HCT116 (cell line): Measurements from ENCODE around the gene SYCE3. TPM values are rescaled to one million over a fixed set of nuclear protein-coding genes. Genes with fewer than 3 reads are reported as not detected.

Experiments
- ATAC-seq: fragments of 200-7000 bp; cut with Tn5 transposase; 2 replicates; pipeline ENCODE4 v1.9.1; 2020; ENCODE audit warnings: mild to moderate bottlenecking, moderate library complexity
- BruUV-seq: library from RNA; stranded (reverse); fragments of 400-500 nt; replicated peaks from 2 replicates; lab custom pipeline; 2021; lab: Mats Ljungman, UMichigan
- CTCF ChIA-PET: fragments of 300-600 bp; sonication (Branson Sonifier 250); formaldehyde crosslinking; loops from one replicate; lab custom pipeline; 2021; ENCODE audit warnings: antibody characterized with exemption; lab: Charles Lee
- POLR2A ChIA-PET: fragments of 300-600, 350-600 bp; sonication (Branson Sonifier 250); formaldehyde crosslinking; loops from one replicate; lab custom pipeline; 2021; ENCODE audit warnings: antibody characterized with exemption; lab: Charles Lee
- RAD21 ChIA-PET, 2 experiments: fragments of 300-600 bp; sonication (Branson Sonifier 250); formaldehyde crosslinking; loops; one replicate each; lab custom pipeline; 2023; ENCODE audit warnings: low total read pairs in 2 of 2; ENCODE audit not compliant: uncharacterized antibody in 2 of 2, unreplicated experiment in 2 of 2, low non-redundant PET in 1 of 2; lab: Charles Lee
- DNase-seq: peaks from one replicate; pipeline ENCODE4 v3.0.0-alpha.2; 2010; ENCODE audit warnings: low read depth, low spot score
- H2AFZ ChIP-seq: fragments of 200-600 bp; shearing (Covaris generic), sonication (generic); 2 replicates; pipeline ENCODE4 v1.6.1; 2017; ENCODE audit warnings: low read depth, mixed run types, mixed read lengths, antibody characterized with exemption, low read length; ENCODE audit not compliant: poor library complexity, severe bottlenecking
- H3K27ac ChIP-seq: 2 replicates; pipeline ENCODE4 v1.5.1; 2012; ENCODE audit warnings: low read depth, low read length
- H3K27me3 ChIP-seq: fragments of 200-600 bp; sonication (generic); 2 replicates; pipeline ENCODE4 v1.6.1; 2016; ENCODE audit warnings: mixed run types, low read length, mixed read lengths; ENCODE audit not compliant: insufficient read depth
- H3K36me3 ChIP-seq, 2 experiments: fragments of 200-500 bp in 1 of 2; fragments of 200-600 bp in 1 of 2; sonication (Bioruptor generic) in 1 of 2; sonication (generic) in 1 of 2; 2 replicates each; pipeline versions ENCODE4 v1.5.1 to v1.6.1; 2014 to 2016; ENCODE audit warnings: low read length in 2 of 2, inconsistent platforms in 1 of 2, mixed read lengths in 1 of 2, mixed run types in 1 of 2; ENCODE audit not compliant: insufficient read depth in 2 of 2, control insufficient read depth in 1 of 2
- H3K4me1 ChIP-seq, 2 experiments: fragments of 200-600 bp in 1 of 2; sonication (generic) in 1 of 2; 2 replicates each; pipeline versions ENCODE4 v1.5.1 to v1.6.1; 2012 to 2017; ENCODE audit warnings: low read length in 2 of 2, inconsistent platforms in 1 of 2, mild to moderate bottlenecking in 1 of 2, mixed read lengths in 1 of 2, mixed run types in 1 of 2, moderate library complexity in 1 of 2; ENCODE audit not compliant: insufficient read depth in 2 of 2, control insufficient read depth in 1 of 2
- H3K4me2 ChIP-seq: fragments of 200-600 bp; sonication (generic); 2 replicates; pipeline ENCODE4 v1.6.1; 2017; ENCODE audit warnings: mixed run types, low read length, mixed read lengths
- H3K4me3 ChIP-seq, 2 experiments: fragments of 200-600 bp in 1 of 2; sonication (generic) in 1 of 2; replicated peaks in 1 of 2; 2 replicates each; pipeline ENCODE4 v1.5.1; 2011 to 2016; ENCODE audit warnings: low read length in 2 of 2, control low read depth in 1 of 2, low read depth in 1 of 2, mild to moderate bottlenecking in 1 of 2, mixed read lengths in 1 of 2, mixed run types in 1 of 2
- H3K79me2 ChIP-seq: fragments of 200-600 bp; sonication (generic); 2 replicates; pipeline ENCODE4 v1.6.1; 2017; ENCODE audit warnings: mild to moderate bottlenecking, mixed run types, low read length, moderate library complexity, mixed read lengths; ENCODE audit not compliant: insufficient read depth
- H3K9ac ChIP-seq: fragments of 200-600 bp; sonication (generic); 2 replicates; pipeline ENCODE4 v1.6.1; 2016; ENCODE audit warnings: low read length, mixed read lengths
- H3K9me2 ChIP-seq: fragments of 200-600 bp; sonication (generic), shearing (Covaris generic); 2 replicates; pipeline ENCODE4 v1.6.1; 2017; ENCODE audit warnings: mixed run types, mild to moderate bottlenecking, moderate library complexity; ENCODE audit not compliant: insufficient read depth
- H3K9me3 ChIP-seq, 2 experiments: fragments of 200-500 bp in 1 of 2; fragments of 200-600 bp in 1 of 2; sonication (Bioruptor generic) in 1 of 2; sonication (generic) in 1 of 2; 2 replicates each; pipeline ENCODE4 v1.6.1; 2014 to 2017; ENCODE audit warnings: low read length in 2 of 2, mixed read lengths in 2 of 2, inconsistent platforms in 1 of 2, low read depth in 1 of 2, mild to moderate bottlenecking in 1 of 2, mixed run types in 1 of 2, moderate library complexity in 1 of 2; ENCODE audit not compliant: control insufficient read depth in 1 of 2, insufficient read depth in 1 of 2
- H4K20me1 ChIP-seq: fragments of 200-600 bp; sonication (generic), shearing (Covaris generic); 2 replicates; pipeline ENCODE4 v1.6.1; 2017; ENCODE audit warnings: mixed run types, mild to moderate bottlenecking, moderate library complexity; ENCODE audit not compliant: insufficient read depth
- EGR1 ChIP-seq: IDR thresholded peaks from 2 replicates; pipeline ENCODE4 v1.6.1; 2012; ENCODE audit warnings: low read depth
- ELF1 ChIP-seq: IDR thresholded peaks from 2 replicates; pipeline ENCODE4 v1.6.1; 2012; ENCODE audit warnings: low read depth, borderline replicate concordance
- EZH2phosphoT487 ChIP-seq: fragments of 200-600 bp; IDR thresholded peaks from 2 replicates; pipeline ENCODE4 v1.6.1; 2018; ENCODE audit warnings: antibody characterized with exemption, borderline replicate concordance
- POLR2A ChIP-seq: IDR thresholded peaks from 2 replicates; pipeline ENCODE4 v1.7.0; 2011; ENCODE audit warnings: borderline replicate concordance; ENCODE audit not compliant: insufficient read depth, insufficient read length; ENCODE audit errors: extremely low read depth
- POLR2AphosphoS5 ChIP-seq: IDR thresholded peaks from 2 replicates; pipeline ENCODE4 v1.6.1; 2011; ENCODE audit warnings: mild to moderate bottlenecking, low read depth, low read length, moderate library complexity
- RAD21 ChIP-seq: IDR thresholded peaks from 2 replicates; pipeline ENCODE4 v1.6.1; 2012; ENCODE audit warnings: low read depth, mild to moderate bottlenecking
- SP1 ChIP-seq: IDR thresholded peaks from 2 replicates; pipeline ENCODE4 v1.6.1; 2012; ENCODE audit warnings: low read depth
- YY1 ChIP-seq: IDR thresholded peaks from 2 replicates; pipeline ENCODE4 v1.6.1; 2011; ENCODE audit warnings: low read length, low read depth, moderate library complexity, mild to moderate bottlenecking; ENCODE audit not compliant: insufficient replicate concordance; ENCODE audit errors: extremely low read depth
- ZBTB33 ChIP-seq: IDR thresholded peaks from 2 replicates; pipeline ENCODE4 v1.6.1; 2011; ENCODE audit warnings: mild to moderate bottlenecking, low read length, moderate library complexity; ENCODE audit not compliant: insufficient replicate concordance; ENCODE audit errors: extremely low read depth
- intact Hi-C: fragments of 100-400 bp; cut with micrococcal nuclease; formaldehyde crosslinking; loops from 2 replicates; pipeline ENCODE4 v1.10.0; 2022
- total RNA-seq: library from RNA; stranded (reverse); gene quantifications from one replicate; pipeline ENCODE4 v1.2.1, GENCODE V29; 2021; ENCODE audit not compliant: unreplicated experiment

The SYCE3 gene
- total RNA-seq, 1 experiment from 2014 or later, result not detected

DNA sequence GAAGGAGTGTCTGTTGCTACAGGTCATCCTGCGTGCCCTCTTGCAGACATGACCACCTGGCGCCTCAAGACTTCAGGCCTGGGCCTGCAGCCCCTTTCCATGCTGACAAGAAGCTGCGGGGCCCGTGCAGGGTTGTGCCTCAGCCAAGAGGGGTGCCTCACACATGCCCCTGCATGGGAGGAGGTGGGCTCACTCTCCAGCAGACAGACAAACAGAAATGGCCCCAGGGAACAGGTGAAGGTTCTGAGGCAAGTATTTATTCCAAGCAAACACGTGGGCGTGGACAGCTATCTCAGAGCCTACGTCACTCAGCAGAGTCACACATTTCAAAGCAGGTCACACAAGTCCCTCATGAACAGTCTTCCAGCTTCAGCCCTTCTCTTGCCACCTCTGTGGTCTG, 5.9 kb upstream of the SYCE3 start (continued):
- TF ChIP-seq EZH2phosphoT487, result no peak
- TF ChIP-seq RAD21, result no peak

DNA sequence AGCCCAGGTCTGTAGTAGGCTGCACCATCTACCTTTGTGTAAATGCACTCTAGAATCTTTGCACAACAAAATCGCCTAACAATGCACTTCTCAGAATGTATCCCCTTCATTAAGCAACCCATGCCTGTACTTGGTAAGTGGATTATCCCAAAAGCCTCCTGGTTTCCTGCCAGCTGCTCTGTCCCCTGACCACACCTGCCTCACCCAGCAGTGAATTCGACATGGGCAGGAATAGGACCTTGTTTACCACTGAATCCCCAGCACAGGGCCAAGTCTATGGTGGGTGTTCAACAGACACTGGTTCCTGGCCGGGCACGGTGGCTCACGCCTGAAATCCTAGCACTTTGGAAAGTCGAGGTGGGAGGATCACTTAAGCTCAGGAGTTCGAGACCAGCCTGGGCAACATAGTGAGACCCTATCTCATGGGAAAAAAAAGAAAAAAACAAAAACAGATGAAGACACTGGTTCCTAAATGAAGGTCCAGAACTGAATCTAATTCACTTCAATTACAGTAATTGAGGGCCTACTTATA, 5.1 kb upstream of the SYCE3 start:
- ChIA-PET RAD21 (no interaction called here), CTCF (no interaction called here), POLR2A (no interaction called here)
- Histone ChIP-seq H3K4me3 (no peak overlapping the region), H3K79me2 (no peaks in the 10 kb centered on the region), H3K27me3 (no peaks in the 10 kb centered on the region), H3K9me3 (no peaks in the 10 kb centered on the region), H3K9me2 (no peaks in the 10 kb centered on the region), H2AFZ (no peak overlapping the region), H3K36me3 (peaks cover 0 to 5% of the 10 kb centered on the region in 2 experiments; a peak in 1 of 4 replicates), H3K27ac (no peak overlapping the region), H4K20me1 (no peaks in the 10 kb centered on the region), H3K4me2 (no peak overlapping the region), H3K9ac (no peak overlapping the region), H3K4me1 (peaks cover 6 to 11% of the 10 kb centered on the region in 2 experiments; a peak in 2 of 4 replicates)
- TF ChIP-seq RAD21 (no peak), POLR2A (no peak), ZBTB33 (no peak), EGR1 (no peak), ELF1 (no peak), SP1 (no peak), POLR2AphosphoS5 (no peak), YY1 (no peak)
- ATAC-seq, result no peak
- BruUV-seq, result no TSS peak
- DNase-seq, result no peak
- intact Hi-C loops, result no loop called here
